COLO829 (cell line): Measurements from ENCODE around the gene MARCHF3.
"Not testable (repeated sequence)": the region's sequence is repeated elsewhere in the genome, so short reads cannot be mapped to it uniquely, and the experiment has no call there.

Source experiments
- DNase-seq: peaks from one replicate; pipeline ENCODE4 v3.0.0; 2012; ENCODE audit warnings: low spot score

MARCHF3 gene

DNA sequence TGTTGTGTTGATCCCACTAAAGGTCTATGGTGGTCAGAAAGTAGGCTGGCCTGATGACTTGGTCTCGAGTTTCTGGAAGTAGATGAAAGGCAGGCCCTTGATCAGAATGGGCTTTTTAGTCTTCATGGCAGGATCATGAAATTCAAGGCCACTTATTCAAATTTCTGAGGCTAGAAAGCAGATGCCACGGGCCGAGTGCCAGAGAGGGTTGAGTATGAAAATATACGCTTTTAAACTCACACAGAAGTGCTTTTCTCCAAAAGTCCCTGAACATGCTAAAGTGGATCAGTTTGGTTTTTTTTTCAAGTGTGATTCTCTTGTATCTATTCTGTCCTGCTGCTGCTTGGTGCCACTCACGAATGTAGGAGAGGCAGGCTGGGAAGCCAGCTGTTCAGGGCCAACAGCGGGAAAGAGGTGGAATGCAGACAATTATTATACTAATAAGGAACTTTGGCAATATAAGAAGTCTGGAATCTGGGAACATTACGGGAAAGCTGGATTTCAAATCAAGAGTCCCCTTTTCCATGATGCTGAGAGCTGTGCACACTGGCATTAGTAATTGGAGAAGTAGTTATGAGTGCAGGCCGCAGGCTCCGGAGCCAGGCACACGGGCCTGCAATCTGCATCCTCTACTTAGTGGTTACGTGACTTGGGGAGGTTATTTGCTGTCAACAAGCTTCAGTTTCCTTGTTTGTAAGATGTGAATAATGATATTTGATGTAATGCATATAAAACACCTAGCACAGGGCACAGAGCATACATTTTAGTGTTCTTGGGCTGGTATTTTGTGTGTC lies 157.6 kb downstream of the MARCHF3 start:
- no peak for DNase-seq

DNA sequence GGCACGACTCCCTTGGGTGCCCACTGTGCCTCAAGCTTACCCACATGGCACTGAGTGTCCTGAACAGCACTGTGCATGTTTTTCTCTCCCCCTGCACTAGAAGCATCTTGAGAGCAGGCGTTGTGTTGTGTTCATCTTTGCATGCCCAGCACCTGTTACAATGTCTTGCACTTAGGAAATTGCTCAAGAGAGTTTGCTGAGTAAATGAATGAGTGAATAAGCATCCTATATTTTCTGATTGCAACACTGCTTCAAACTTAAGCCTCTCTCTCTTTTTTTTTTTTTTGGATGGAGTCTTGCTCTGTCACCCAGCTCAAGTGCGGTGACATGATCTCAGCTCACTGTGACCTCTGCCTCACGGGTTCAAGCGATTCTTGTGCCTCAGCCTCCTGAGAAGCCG lies 158.9 kb downstream of the MARCHF3 start:
- DNase-seq, result no peak

DNA sequence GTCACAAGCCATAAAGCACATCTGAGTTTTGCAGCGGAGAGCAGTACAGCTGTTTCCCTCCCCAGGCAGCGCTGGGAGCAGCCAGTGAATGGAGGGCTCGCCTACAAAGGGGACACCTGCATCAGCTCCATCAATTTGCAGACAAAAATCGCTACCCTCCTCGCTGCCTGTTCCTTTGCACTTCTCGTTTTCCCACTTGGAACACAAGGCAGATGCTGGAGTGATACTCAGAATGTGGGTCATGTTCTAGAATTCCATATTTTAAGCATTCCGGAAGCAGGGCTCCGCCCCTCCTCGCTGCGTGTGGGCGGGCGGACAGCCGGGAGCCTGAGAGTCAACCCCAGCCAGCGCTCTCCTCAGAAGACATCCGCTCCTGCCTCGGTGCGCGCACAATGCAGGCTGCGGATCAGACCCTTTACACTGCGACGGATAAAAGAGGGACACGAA lies 161.3 kb downstream of the MARCHF3 start:
- no peak for DNase-seq

DNA sequence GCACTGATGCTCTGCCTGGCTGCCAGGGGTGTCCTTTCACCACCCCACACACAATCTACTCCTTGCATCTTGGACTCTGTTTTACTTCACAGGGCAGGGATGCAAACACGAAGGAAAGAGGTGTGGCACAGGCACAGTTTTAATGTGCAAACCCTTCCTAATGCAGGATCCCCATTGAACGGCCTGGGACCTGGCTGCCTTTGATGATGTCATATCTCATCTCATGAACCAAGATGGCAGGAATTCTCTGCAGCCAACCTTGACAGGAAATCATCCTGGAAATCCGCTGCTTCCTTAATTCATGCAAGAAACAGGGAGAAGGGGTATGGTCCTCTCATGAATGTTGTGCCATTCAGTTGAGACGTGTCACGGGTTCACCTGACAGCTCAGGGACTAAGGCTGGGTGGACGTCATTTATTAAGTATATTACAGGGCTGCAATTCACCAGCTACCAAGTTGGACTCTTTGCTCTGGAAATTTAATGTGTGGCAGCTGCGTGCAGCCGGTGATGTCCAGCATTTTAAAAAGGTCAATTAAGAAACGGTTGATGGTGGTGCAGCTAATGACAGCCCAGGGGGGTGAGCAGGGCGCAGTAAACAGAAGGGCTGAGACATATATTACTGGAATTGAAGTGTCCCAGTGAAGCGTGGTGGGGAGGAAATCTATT lies 161.9 kb downstream of the MARCHF3 start:
- DNase-seq, result no peak

DNA sequence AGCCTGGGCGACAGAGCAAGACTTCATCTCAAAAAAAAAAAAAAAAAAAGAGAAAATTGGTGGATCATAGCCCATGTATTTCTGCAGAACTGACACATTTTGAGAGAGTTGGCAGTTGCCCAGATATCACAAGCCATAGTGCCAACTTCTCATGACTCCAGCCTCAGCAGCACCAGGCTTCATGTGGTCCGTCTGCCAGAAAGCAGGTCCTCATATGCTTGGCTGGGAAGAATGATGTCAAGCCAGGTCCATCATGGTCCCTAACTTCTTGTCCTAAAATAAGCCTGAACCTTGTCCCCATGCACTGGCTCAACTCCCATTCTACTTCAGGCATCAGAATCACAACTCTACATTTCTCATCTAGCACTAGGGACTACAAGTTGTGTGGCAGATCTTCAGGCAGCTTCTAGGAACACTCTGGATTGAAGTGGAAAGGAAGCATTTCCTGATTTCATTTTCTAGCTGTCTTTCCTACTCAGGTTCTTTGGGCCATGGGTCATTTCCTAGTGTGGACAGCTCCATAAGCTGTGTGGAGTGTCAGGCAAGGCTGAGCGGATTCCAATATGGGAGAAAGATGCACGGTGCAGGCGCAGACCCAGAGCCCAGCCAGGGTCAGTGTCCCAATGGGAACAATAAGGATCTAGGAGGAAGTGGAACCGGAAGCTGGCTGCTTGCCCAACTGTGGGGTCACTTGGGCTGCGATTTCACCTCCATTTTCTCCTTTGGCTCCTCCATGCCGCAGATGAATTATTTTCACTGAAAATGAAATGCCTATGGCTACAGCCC lies 163.3 kb downstream of the MARCHF3 start:
- no peak for DNase-seq

DNA sequence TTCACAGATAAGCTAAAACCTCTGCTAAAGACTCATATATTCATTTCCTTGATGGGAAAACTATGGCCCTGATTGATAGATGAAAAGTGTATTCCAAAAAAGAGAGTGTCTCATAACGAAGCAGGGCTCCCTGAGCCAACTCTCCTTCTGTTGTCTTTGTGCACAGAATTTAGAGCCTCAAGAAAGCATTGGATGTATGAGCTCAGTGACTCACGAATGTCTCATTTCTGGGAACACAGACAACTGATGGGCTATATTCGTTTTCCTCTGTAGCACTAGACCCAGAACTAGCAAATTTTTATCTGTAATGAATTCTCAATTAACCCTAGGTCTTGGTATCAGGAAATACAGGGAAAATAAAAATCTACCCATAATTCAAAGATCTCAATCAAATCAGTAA lies 165.1 kb downstream of the MARCHF3 start:
- no peak for DNase-seq

DNA sequence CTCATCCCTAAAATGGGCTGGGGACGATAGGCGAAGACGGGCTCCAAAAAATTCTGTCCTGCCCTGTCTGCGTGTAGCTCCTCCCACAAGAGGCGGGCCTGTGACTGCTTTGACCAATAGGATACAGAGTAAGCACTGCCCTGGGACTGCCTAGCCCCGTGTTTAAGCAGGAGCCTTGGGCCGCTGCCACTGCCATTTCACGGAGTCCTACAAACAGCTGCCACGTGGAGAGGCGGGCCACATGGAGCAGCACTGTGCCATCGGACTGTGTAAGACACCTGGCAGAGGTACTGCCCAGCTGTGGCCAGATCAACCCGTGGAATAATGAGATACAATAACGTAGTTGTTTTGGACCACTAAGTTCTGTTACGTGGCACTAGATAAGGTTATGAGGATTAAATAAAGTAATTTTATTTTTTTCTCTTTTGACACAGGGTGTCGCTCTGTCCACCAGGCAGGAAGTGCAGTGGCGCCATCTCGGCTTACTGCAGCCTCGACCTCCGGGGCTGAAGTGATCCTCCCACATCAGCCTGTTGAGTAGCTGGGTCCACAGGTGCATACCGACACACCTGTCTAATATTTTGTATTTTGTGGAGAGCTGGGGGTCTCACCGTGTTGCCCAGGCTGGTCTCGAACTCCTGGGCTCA lies 166.2 kb downstream of the MARCHF3 start:
- no peak for DNase-seq

DNA sequence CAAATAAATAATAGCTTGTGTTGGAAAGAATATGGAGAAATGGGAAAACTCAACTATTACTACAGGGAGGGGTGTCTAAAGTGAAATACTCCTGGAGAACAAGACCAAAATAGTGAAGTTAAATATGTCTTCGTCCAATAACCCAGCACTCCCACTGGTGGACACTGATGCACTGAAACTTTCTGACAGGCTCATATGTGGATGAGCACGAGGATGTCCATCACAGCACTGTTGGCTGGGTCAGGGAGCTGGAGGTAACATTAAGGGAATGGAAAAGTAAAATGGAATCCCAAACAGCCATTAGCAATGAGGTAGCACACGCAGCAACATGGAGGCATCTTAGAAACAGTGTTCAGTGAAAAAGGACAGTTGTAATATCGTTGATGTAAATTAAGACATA lies 167.0 kb downstream of the MARCHF3 start:
- DNase-seq, result no peak

DNA sequence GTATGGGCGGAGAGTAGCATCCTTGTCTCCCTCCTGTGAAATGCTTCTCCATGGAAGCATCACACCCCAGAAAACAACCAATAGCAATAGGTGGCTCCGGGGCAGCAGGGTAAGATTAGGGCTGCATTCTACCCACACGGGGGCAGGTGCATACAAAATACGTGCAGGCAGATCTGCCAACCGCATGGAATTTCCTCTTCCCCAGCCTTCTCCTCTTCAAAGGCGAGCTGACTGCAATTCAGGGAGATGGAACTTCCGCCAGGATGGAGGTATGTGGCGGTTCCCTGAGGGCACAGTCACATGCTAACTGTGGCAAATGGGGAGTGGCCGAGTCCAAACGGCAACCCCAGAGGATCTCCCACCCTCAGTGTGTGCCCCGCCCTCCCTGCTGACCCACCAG lies 171.9 kb downstream of the MARCHF3 start:
- no peak for DNase-seq

DNA sequence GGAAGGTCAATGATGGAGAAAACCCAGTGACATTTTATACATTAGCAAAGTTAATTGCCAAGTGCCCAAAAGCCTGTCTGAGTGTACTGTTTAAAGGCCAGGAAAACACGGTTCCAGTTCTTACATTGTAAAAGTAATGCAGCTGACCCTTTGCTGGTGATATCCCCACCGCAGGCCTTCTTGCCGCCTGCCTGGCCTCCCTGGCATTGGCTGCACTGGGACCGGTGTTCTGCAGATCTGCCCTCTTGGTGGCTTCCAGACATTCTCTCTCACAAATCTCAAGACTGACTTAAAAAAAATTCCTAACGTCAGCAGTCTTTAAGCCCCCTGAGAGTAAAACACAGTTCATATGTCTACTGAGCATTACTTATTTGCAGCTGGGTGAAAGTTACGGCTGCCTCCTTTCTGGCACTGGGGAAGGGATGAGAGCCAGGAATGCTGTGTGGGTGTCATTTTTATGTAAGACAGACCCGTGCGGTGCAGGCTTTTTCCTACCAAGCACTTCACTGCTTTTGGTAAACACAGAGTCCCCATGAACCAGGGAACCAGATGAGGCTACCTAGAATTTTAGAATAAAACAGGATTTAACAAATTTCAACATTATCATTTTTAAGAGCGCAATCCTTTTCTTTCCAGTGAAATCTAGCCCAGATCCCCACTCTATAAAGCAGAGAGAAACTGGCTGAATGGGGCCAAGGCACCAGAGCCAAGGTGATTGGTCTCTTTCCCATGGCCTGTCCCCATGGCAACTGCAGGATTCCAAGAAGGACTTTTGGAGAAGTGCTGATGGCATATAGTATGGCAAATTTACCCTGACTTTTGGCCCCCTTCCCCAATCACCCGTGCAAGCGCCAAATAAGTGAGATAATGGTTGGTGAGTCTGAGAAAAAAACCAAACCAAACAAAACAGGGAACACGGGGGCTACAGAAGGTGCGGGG lies 172.6 kb downstream of the MARCHF3 start:
- no peak for DNase-seq

DNA sequence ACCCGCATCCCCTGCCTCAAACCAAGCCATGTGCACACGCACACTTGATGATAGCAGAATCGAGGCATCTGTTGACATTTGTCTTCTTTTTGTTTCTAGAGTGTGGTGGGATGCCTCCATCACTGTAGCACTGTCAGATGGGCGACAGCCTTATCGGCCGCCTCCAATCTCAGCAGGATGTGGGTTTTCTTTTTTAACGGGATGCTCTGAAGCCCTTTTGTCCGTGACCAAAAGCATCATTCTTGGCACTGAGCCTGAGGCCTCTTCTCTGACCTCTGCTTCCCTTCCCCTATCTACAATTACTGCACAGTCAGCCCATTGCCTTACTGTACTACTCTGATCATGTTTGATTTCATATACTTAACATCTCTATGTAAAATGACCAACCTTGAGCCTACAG lies 175.1 kb downstream of the MARCHF3 start:
- no peak for DNase-seq

DNA sequence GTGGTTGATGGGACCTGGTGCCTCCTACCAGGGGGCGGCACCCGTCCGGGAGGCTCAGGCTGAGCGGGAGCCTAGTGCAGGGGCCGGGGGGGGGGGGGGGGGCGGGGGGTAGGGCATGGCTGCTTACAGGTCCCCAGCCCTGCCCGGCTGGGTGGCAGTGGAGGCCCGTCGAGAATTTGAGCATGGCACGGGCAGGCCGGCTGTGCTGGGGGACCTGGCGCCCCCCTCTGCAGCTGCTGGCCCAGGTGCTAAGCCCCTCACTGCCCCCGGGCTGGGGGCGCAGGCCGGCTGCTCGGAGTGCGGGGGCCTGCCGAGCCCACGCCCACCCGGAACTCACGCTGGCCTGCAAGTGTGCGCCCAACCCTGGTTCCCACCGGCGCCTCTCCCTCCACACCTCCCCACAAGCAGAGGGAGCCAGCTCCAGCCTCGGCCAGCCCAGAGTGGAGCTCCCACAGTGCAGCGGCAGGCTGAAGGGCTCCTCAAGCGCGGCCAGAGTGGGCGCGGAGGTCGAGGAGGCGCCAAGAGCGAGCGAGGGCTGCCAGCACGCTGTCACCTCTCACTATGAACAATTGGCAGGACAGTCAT lies 175.7 kb downstream of the MARCHF3 start:
- DNase-seq, result no peak

DNA sequence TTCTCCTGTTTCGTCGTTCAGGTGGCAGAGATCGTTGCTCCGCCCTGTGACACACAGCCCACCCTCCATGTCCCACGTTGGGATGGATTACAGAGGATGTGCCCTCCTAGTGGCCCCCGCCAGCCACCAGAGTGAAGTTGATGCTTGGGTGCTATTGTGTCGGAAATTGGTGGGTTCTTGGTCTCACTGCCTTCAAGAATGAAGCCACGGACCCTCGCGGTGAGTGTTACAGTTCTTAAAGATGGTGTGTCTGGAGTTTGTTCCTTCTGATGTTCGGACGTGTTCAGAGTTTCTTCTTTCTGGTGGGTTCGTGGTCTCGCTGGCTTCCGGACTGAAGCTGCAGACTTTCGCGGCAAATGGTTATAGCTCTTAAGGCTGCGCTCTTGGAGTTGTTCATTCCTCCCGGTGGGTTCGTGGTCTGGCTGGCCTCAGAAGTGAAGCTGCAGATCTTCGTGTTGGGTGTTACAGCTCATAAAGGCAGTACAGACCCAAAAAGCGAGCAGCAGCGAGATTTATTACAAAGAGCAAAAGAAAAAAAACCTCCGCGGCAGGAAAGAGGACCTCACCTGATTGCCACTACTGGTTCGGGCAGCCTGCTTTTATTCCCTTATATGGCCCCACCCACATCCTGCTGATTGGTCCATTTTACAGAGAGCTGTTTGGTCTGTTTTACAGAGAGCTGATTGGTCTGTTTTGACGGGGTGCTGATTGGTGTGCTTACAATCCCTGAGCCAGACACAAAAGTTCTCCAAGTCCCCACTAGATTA lies 176.6 kb downstream of the MARCHF3 start:
- not testable (repeated sequence) for DNase-seq

DNA sequence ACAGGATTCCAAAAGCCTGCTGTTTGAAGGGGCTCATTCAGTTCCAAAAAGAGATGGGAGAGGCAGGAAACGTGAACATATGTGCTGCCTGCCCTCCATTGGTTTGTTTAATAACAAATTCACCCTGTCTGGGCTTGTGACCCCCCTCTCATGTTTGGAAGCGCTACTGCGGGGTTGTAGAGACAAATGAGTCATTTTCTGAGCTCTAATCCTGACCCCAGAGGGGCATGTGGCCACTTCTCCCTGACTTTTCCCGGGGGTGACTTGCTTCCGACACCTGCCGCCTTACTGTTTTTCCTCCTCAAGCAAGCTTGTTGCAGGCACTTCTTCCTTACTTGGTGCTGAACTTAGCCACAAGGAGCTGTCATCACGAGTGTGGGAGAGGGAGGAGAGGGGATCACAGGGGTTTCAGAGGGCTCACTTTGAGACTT lies 177.5 kb downstream of the MARCHF3 start:
- DNase-seq, result no peak

DNA sequence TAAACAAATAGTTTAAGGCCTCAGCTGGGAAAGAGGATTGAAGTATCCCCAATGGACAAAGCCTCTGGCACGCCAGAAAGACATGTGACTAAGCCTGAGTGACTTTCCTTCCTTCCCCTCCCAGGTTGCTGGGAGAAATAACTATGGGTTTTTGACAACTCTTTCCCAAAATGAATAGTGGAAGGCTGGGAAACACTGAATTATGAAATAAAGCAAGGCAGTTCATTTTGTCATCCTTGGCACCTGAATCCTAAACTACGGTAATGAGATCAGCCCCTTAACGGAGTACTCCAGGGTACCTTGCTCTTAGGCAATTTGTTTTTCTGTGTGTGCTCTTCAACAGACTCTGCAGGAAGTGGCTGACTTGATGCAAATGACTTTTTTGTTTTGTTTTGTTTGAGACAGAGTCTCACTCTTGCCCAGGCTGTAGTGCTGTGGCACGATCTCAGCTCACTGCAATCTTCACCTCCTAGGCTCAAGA lies 178.2 kb downstream of the MARCHF3 start:
- DNase-seq, result no peak

DNA sequence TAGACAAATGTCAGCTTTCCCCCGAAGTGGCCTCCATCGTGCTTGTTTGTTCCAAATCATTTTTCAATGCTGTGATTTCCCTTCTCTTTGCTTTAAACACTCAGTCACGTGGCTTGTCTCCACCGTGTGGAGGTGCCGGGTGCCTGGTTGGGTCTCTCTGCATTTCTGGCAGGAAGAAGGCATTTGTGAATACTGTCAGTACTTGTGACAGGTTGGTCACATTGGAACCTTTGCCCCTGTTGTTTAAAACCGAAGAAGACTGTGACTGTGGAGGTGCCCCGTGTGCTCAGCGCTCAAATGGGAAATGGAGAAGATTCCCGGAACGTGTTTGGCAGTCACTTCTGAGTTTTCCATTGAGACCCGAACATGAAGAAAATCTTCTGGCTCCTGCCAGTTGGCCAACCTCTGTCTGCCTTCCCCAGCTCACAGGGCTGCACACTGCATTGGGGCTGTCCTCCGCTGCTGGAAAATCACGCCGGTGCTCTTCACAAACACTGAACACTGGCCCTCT lies 178.8 kb downstream of the MARCHF3 start:
- DNase-seq, result no peak

DNA sequence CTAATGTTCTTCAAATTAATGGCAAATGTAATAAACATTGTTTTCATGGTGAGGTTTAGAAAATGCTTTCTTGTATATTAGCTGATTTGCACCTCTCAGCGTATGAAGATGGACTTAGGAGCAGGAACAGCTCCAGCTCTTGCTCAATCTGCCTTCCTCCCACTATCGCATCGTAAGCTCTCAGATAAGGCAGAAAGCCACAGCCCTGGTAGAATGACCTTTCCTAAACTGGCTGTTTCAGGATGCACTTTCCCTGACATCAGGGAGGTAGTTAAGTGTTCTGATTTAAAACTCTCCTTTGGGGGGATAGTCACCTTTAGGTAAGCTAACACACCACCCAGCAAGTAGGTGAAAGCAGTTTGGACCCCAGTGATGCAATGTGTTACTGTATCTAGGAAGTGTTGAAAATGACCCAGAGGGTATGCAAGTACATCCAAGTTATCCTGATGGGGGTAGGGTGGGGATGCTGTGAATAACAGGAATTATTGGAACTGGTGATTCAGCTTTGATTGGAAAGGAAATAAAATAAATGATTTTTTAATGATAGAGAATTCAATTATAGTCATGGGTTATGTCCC lies 181.2 kb downstream of the MARCHF3 start:
- DNase-seq, result no peak

DNA sequence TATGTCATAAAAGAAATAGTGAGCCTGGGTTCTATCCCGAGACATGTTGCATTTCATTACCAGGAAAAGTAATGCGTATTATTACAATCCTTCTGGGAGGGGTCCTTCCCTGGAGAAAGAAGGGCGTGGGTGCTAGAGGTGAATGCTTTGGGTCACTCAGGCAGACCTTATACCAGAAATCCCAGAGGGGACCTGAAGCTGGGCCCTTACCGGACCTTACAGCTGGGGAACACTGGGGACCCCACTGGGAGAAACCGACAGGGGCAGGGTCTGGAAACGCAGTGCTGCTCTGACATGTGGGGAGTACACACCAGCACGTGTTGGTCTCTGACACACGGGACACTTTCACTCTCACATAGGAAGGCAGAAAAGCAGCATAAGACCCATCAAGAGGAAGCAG lies 182.1 kb downstream of the MARCHF3 start:
- no peak for DNase-seq

DNA sequence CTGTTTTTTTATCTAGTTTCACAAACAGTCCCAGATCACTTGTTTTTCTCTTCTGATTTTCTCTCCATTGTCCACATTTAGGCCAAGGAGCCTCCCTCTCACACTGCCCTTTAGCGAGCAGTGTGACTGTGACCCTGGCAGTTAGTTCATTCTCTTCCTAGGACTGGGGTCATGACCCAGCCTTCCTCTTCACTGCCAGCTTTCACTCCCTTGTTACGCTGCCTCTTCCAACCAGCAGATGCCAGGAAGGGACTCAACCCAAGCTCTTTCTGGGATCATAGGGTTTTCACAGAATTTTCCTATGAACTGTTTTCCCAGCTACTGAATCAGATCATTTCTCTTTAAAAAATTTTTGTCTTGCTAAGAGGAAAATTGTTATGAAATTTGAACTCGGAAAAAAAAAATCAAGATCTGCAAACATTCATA lies 182.5 kb downstream of the MARCHF3 start:
- no peak for DNase-seq
